ENCODE measurements around the gene ADAMTS6.

- TF ChIP-seq CTCF (IDR thresholded peaks at IDR 0.05): no peak
- no peak for TF ChIP-seq POLR2A (IDR thresholded peaks at IDR 0.05)
Observed at GRCh38 chr5:65462139-65462705, 19.5 kb downstream of the ADAMTS6 start.

Measured in heart left ventricle (tissue), 13 donors.